H1 (cell line): Measurements from ENCODE around the gene RHBDL2. TPM values are rescaled to one million over a fixed set of nuclear protein-coding genes. Genes with fewer than 3 reads are reported as not detected.

Source experiments
- CTCF ChIA-PET: fragments of 300-600 bp; sonication (Branson Sonifier 250); formaldehyde crosslinking; loops from one replicate; lab custom pipeline; 2021; ENCODE audit not compliant: partially characterized antibody; lab: Charles Lee
- POLR2A ChIA-PET: fragments of 300-600 bp; sonication (Branson Sonifier 250); formaldehyde crosslinking; loops from one replicate; lab custom pipeline; 2021; ENCODE audit warnings: inconsistent platforms; ENCODE audit not compliant: partially characterized antibody; lab: Charles Lee
- DNase-seq, 2 experiments: peaks; one replicate each; pipeline versions ENCODE4 v3.0.0 to v3.0.0-alpha.2; 2010 to 2022; ENCODE audit warnings: low spot score in 2 of 2, low read depth in 1 of 2, mixed read lengths in 1 of 2
- FAIRE-seq: peaks from 2 replicates; lab custom pipeline; 2011; peaks lifted over from hg19 to GRCh38; lab: Jason Lieb, UNC
- H2AFZ ChIP-seq: 2 replicates; pipeline ENCODE4 v1.8.1; 2012; ENCODE audit warnings: low read length, inconsistent platforms
- H2AK5ac ChIP-seq: 2 replicates; pipeline ENCODE4 v1.6.1; 2013; ENCODE audit warnings: low read depth, low read length
- H2BK120ac ChIP-seq: replicated peaks from 2 replicates; pipeline ENCODE3; 2013; ENCODE audit warnings: low read depth, low read length, inconsistent platforms
- H2BK12ac ChIP-seq: 2 replicates; pipeline ENCODE4 v1.6.1; 2013; ENCODE audit warnings: low read depth, low read length
- H2BK15ac ChIP-seq: 2 replicates; pipeline ENCODE4 v1.6.1; 2013; ENCODE audit warnings: low read length
- H2BK20ac ChIP-seq: 2 replicates; pipeline ENCODE4 v1.6.1; 2013; ENCODE audit warnings: low read length
- H2BK5ac ChIP-seq: 2 replicates; pipeline ENCODE4 v1.6.1; 2013; ENCODE audit warnings: low read depth, low read length
- H3K14ac ChIP-seq: 2 replicates; pipeline ENCODE4 v1.6.1; 2013; ENCODE audit warnings: inconsistent platforms; ENCODE audit not compliant: insufficient read length
- H3K18ac ChIP-seq: 2 replicates; pipeline ENCODE4 v1.6.1; 2013; ENCODE audit warnings: low read length; ENCODE audit errors: extremely low read depth
- H3K23ac ChIP-seq: 2 replicates; pipeline ENCODE4 v1.6.1; 2013; ENCODE audit warnings: inconsistent platforms; ENCODE audit not compliant: insufficient read length
- H3K23me2 ChIP-seq: 2 replicates; pipeline ENCODE4 v1.6.1; 2013; ENCODE audit warnings: low read depth, low read length
- H3K27ac ChIP-seq: 2 replicates; pipeline ENCODE4 v1.6.1; 2011; ENCODE audit warnings: low read depth, low read length, inconsistent platforms
- H3K27me3 ChIP-seq, 4 experiments: replicated peaks in 1 of 4; 1 replicate in 1 of 4; 2 replicates in 3 of 4; pipeline versions ENCODE4 v1.6.1 to v1.8.1; 2011 to 2013; ENCODE audit warnings: low read length in 3 of 4, mild to moderate bottlenecking in 3 of 4, inconsistent platforms in 2 of 4, mixed read lengths in 2 of 4, moderate library complexity in 1 of 4; ENCODE audit not compliant: control insufficient read depth in 3 of 4, insufficient read depth in 3 of 4; ENCODE audit errors: extremely low read depth in 1 of 4
- H3K36me3 ChIP-seq, 4 experiments: 2 replicates each; pipeline versions ENCODE4 v1.6.1 to v1.8.1; 2011 to 2013; ENCODE audit warnings: mild to moderate bottlenecking in 4 of 4, low read length in 3 of 4, moderate library complexity in 2 of 4, control low read depth in 1 of 4, inconsistent platforms in 1 of 4; ENCODE audit not compliant: insufficient read depth in 4 of 4, control insufficient read depth in 2 of 4
- H3K4ac ChIP-seq: replicated peaks from 2 replicates; pipeline ENCODE3; 2013; ENCODE audit warnings: low read length, low read depth, mixed read lengths, inconsistent platforms; ENCODE audit not compliant: insufficient read length
- H3K4me1 ChIP-seq, 4 experiments: replicated peaks in 1 of 4; 1 replicate in 1 of 4; 2 replicates in 3 of 4; pipeline versions ENCODE4 v1.6.1 to v1.8.1; 2011 to 2013; ENCODE audit warnings: low read length in 3 of 4, inconsistent platforms in 2 of 4, mixed read lengths in 1 of 4; ENCODE audit not compliant: insufficient read depth in 4 of 4, control insufficient read depth in 3 of 4
- H3K4me2 ChIP-seq, 2 experiments: 2 replicates each; pipeline versions ENCODE4 v1.6.1 to v1.8.1; 2011 to 2013; ENCODE audit warnings: low read depth in 2 of 2, low read length in 2 of 2, control low read depth in 1 of 2, inconsistent platforms in 1 of 2, mild to moderate bottlenecking in 1 of 2; ENCODE audit not compliant: insufficient read depth in 1 of 2
- H3K4me3 ChIP-seq, 4 experiments: fragments of 200-600, 300-600 bp in 1 of 4; sonication (generic), shearing (Covaris generic), sonication (Bioruptor Twin) in 1 of 4; 2 replicates each; pipeline versions ENCODE4 v1.5.1 to v1.8.1; 2011 to 2016; ENCODE audit warnings: low read length in 4 of 4, low read depth in 3 of 4, control low read depth in 2 of 4, inconsistent platforms in 2 of 4, mild to moderate bottlenecking in 2 of 4, mixed read lengths in 1 of 4, moderate library complexity in 1 of 4; ENCODE audit not compliant: insufficient read depth in 2 of 4; ENCODE audit errors: extremely low read depth in 1 of 4
- H3K56ac ChIP-seq: replicated peaks from 2 replicates; pipeline ENCODE3; 2013; ENCODE audit warnings: low read depth, mild to moderate bottlenecking, mixed read lengths, low read length, inconsistent platforms; ENCODE audit not compliant: insufficient read length
- H3K79me1 ChIP-seq: 2 replicates; pipeline ENCODE4 v1.6.1; 2013; ENCODE audit warnings: low read depth, low read length, control low read depth
- H3K79me2 ChIP-seq, 2 experiments: 2 replicates each; pipeline versions ENCODE4 v1.6.1 to v1.8.1; 2012 to 2013; ENCODE audit warnings: low read length in 2 of 2, mild to moderate bottlenecking in 2 of 2, inconsistent platforms in 1 of 2; ENCODE audit not compliant: insufficient read depth in 2 of 2, control insufficient read depth in 1 of 2
- H3K9ac ChIP-seq, 4 experiments: replicated peaks in 1 of 4; 1 replicate in 1 of 4; 2 replicates in 3 of 4; pipeline versions ENCODE4 v1.6.1 to v1.8.1; 2011 to 2013; ENCODE audit warnings: low read depth in 3 of 4, low read length in 3 of 4, control low read depth in 2 of 4, mild to moderate bottlenecking in 2 of 4, moderate library complexity in 2 of 4, inconsistent platforms in 1 of 4; ENCODE audit errors: extremely low read depth in 1 of 4
- H3K9me3 ChIP-seq, 2 experiments: 2 replicates each; pipeline versions ENCODE4 v1.6.1 to v1.8.1; 2012 to 2013; ENCODE audit warnings: mild to moderate bottlenecking in 2 of 2, moderate library complexity in 2 of 2, control low read depth in 1 of 2, inconsistent platforms in 1 of 2, low read depth in 1 of 2, low read length in 1 of 2, mixed read lengths in 1 of 2; ENCODE audit not compliant: insufficient read depth in 2 of 2
- H4K20me1 ChIP-seq, 2 experiments: replicated peaks in 1 of 2; 2 replicates each; pipeline versions ENCODE3 to v1.8.1; 2011 to 2013; ENCODE audit warnings: inconsistent platforms in 2 of 2, low read length in 2 of 2, mild to moderate bottlenecking in 1 of 2; ENCODE audit not compliant: insufficient read depth in 2 of 2, control insufficient read depth in 1 of 2
- H4K5ac ChIP-seq: 2 replicates; pipeline ENCODE4 v1.6.1; 2013; ENCODE audit warnings: low read length, low read depth, mixed read lengths, inconsistent platforms; ENCODE audit not compliant: insufficient read length
- H4K8ac ChIP-seq: 2 replicates; pipeline ENCODE4 v1.8.0; 2013; ENCODE audit warnings: mild to moderate bottlenecking, moderate library complexity, low read length, inconsistent platforms; ENCODE audit not compliant: insufficient read depth; ENCODE audit errors: extremely low read depth
- H4K91ac ChIP-seq: replicated peaks from 2 replicates; pipeline ENCODE3; 2013; ENCODE audit warnings: low read length, mixed read lengths, inconsistent platforms; ENCODE audit not compliant: insufficient read length
- EGR1 ChIP-seq: IDR thresholded peaks from 2 replicates; pipeline ENCODE4 v1.6.1; 2011; ENCODE audit warnings: low read depth, low read length, borderline replicate concordance
- RAD21 ChIP-seq, 2 experiments: IDR thresholded peaks in 1 of 2; conservative IDR thresholded peaks in 1 of 2; 2 replicates each; pipeline ENCODE4 v1.6.1; 2011; ENCODE audit warnings: low read depth in 2 of 2, low read length in 2 of 2, improper control_type of control experiment in 1 of 2, inconsistent platforms in 1 of 2, mild to moderate bottlenecking in 1 of 2, moderate library complexity in 1 of 2
- SP2 ChIP-seq: IDR thresholded peaks from 2 replicates; pipeline ENCODE4 v1.6.1; 2012; ENCODE audit warnings: mild to moderate bottlenecking, low read length, inconsistent platforms
- SRF ChIP-seq: IDR thresholded peaks from 2 replicates; pipeline ENCODE4 v1.6.1; 2011; ENCODE audit warnings: mild to moderate bottlenecking, low read depth, low read length, moderate library complexity
- WGBS, 2 experiments: shearing (Covaris generic) in 1 of 2; methylation state at CpG; one replicate each; pipeline versions ENCODE4 v1.1.6 to v1.1.7; 2013 to 2015; ENCODE audit warnings: low lambda C conversion rate in 2 of 2, mixed read lengths in 2 of 2, inconsistent platforms in 1 of 2, low coverage in 1 of 2, missing lambda C conversion rate in 1 of 2; ENCODE audit not compliant: insufficient replicate concordance in 2 of 2, insufficient coverage in 1 of 2, insufficient read length in 1 of 2; ENCODE audit errors: extremely low coverage in 1 of 2, missing lambda C conversion rate in 1 of 2; 5-methylcytosine and 5-hydroxymethylcytosine counted together
- polyA plus RNA-seq, 7 experiments: library from polyadenylated mRNA; depleted of rRNA in 3 of 7; stranded (reverse) in 5 of 7; unstranded in 2 of 7; fragments of >200 nt in 5 of 7; fragments of 200-250 nt in 2 of 7; gene quantifications; 1 replicate in 5 of 7; 2 replicates in 1 of 7; 4 replicates in 1 of 7; pipeline versions ENCODE4 v1.2.1 to v1.2.3, GENCODE V29; 2011 to 2013; ENCODE audit warnings: missing spikeins in 2 of 7, mixed read lengths in 2 of 7
- total RNA-seq: library from RNA; stranded (reverse); fragmentation: NEBNext Ultra II Directional; extraction: Animal tissue kit (Norgen Biotek cat#: 25700); gene quantifications from 2 replicates; pipeline ENCODE4 v1.2.1, GENCODE V29; 2021
- TF ChIP-seq, protein P1 (sequence below): IDR thresholded peaks from 2 replicates; pipeline ENCODE4 v1.6.1; 2012; ENCODE audit warnings: inconsistent platforms

The RHBDL2 gene
- total and polyA plus RNA-seq, 2 of the 8 experiments (the other 6 are each of a cell fraction or from before 2014, with no cell fraction given): 0.42 to 0.84 TPM

DNA sequence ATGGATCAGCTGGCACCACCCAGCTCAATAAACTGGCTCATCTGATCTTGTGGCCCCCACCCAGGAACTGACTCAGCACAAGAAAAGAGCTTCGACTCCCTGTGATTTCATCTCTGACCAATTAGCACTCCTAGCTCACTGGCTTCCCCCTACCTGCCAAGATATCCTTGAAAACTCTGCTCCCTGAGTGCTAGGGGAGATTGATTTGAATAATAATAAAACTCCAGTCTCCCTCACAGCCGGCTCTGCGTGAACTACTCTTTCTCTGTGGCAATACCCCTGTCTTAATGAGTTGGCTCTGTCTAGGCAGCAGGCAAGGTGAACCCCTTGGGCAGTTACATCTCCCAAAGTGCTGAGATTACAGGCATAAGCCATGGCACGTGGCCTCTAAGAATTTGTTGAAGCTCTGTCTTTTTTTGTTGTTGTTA lies 11.8 kb upstream of the RHBDL2 start:
- POLR2A ChIA-PET: interaction anchor here (0.6 to 1.9 kb wide), 10 partner anchors 21 to 152 kb away, joined by 3 to 13 read pairs (median 4); no protein-coding TSS in a partner anchor
- peak overlapping the region; percentile 95 for H2BK120ac ChIP-seq
- H3K79me1 ChIP-seq: no peaks in the 10 kb centered on the region
- peak overlapping the region; percentile 80; the same call in 1 of the 2 replicates for H2BK12ac ChIP-seq
- H3K23me2 ChIP-seq: no peaks in the 10 kb centered on the region
- DNase-seq (peak; percentile 58 to 63), FAIRE-seq (peak; percentile 42)
- no peak overlapping the region for H4K5ac ChIP-seq
- H3K14ac ChIP-seq: no peak overlapping the region
- no peaks in the 10 kb centered on the region for H3K79me2 ChIP-seq
- no peak overlapping the region for H3K56ac ChIP-seq
- no peaks in the 10 kb centered on the region for H4K20me1 ChIP-seq
- H3K23ac ChIP-seq: no peak overlapping the region
- H2AFZ ChIP-seq: no peak overlapping the region
- H3K27me3 ChIP-seq: no peaks in the 10 kb centered on the region
- no peak overlapping the region for H3K4ac ChIP-seq
- no peak overlapping the region for H4K8ac ChIP-seq
- peak overlapping the region; percentile 65 for H4K91ac ChIP-seq
- H3K36me3 ChIP-seq: no peaks in the 10 kb centered on the region
- CTCF ChIA-PET: interaction anchor here (0.6 to 3.1 kb wide), 2 partner anchors 10 to 103 kb away, joined by 3 to 11 read pairs; no protein-coding TSS in a partner anchor
- no peak overlapping the region for H2BK15ac ChIP-seq
- WGBS, 2 experiments: 4% methylated on average over 4 of the region's 4 CpGs; no CpG with 5 or more reads in 1 of the 2 experiments
- H3K4me1 ChIP-seq: peaks cover 0 to 7% (median 0%) of the 10 kb centered on the region in 4 experiments; a peak in 3 of 7 replicates
- H3K9ac ChIP-seq: no peak overlapping the region
- H3K18ac ChIP-seq: peak overlapping the region; percentile 60; the same call in 1 of the 2 replicates
- 0 out of 2 replicates have a peak overlapping the region, but pooled peaks have one; percentile 8 for H2AK5ac ChIP-seq
- H3K4me2 ChIP-seq: peak overlapping the region; percentile 39 to 51
- peak overlapping the region; percentile 52 for H3K27ac ChIP-seq
- peak overlapping the region; percentile 48 for H2BK20ac ChIP-seq
- no peaks in the 10 kb centered on the region for H3K9me3 ChIP-seq
- no peak overlapping the region for H3K4me3 ChIP-seq
- H2BK5ac ChIP-seq: peak overlapping the region; percentile 85; the same call in 1 of the 2 replicates
- TF ChIP-seq EGR1: no peak
- TF ChIP-seq SP2: no peak
- TF ChIP-seq, protein P1, sequence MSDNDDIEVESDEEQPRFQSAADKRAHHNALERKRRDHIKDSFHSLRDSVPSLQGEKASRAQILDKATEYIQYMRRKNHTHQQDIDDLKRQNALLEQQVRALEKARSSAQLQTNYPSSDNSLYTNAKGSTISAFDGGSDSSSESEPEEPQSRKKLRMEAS: peak; percentile 78
- no peak for TF ChIP-seq RAD21 (IDR thresholded peaks at IDR 0.05 in 1 of 2, conservative IDR thresholded peaks at IDR 0.05 in 1 of 2; ENCODE audit: low read depth in 2 of 2, low read length in 2 of 2)
- no peak for TF ChIP-seq SRF
